Mammary epithelial cell (primary cell): ENCODE results near the gene P3R3URF.

Experiments used
- EZH2 ChIP-seq: IDR thresholded peaks from 2 replicates; pipeline ENCODE4 v1.6.1; 2012; ENCODE audit warnings: low read length, inconsistent platforms, borderline replicate concordance
- TF ChIP-seq, protein P1 (sequence below), 2 donors: IDR thresholded peaks in 1 of 2; conservative IDR thresholded peaks in 1 of 2; 2 replicates each; pipeline ENCODE4 v1.5.1; 2011 to 2012; ENCODE audit warnings: inconsistent platforms in 2 of 2, low read length in 2 of 2, mild to moderate bottlenecking in 2 of 2, control low read depth in 1 of 2, low read depth in 1 of 2; ENCODE audit not compliant: insufficient read depth in 1 of 2; ENCODE audit errors: extremely low read depth in 1 of 2

DNA sequence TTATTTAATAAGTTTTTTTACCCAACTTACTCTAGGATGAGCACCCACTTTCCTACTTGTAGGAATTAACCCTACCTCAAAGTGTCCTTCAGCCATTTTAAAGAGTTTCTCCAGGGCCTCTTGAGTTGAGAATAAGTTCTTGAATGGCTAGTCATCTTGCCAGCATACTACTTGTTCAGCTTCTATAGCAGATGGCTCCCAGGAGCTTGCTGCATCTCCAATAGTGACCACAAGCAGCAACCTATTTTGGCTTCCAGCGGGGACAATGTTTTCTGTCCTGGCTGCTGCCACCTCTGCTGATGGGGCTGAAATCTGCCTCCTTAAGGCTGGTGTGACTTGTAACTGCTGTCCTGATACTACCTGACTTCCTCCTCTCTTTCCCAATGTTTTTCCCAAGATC is 23.1 kb downstream of the P3R3URF start:
- TF ChIP-seq, protein P1, sequence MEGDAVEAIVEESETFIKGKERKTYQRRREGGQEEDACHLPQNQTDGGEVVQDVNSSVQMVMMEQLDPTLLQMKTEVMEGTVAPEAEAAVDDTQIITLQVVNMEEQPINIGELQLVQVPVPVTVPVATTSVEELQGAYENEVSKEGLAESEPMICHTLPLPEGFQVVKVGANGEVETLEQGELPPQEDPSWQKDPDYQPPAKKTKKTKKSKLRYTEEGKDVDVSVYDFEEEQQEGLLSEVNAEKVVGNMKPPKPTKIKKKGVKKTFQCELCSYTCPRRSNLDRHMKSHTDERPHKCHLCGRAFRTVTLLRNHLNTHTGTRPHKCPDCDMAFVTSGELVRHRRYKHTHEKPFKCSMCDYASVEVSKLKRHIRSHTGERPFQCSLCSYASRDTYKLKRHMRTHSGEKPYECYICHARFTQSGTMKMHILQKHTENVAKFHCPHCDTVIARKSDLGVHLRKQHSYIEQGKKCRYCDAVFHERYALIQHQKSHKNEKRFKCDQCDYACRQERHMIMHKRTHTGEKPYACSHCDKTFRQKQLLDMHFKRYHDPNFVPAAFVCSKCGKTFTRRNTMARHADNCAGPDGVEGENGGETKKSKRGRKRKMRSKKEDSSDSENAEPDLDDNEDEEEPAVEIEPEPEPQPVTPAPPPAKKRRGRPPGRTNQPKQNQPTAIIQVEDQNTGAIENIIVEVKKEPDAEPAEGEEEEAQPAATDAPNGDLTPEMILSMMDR (conservative IDR thresholded peaks at IDR 0.05 in 1 of 2, IDR thresholded peaks at IDR 0.05 in 1 of 2; ENCODE audit: extremely low read depth in 1 of 2, insufficient read depth in 1 of 2, low read depth in 1 of 2, low read length in 2 of 2): no peak
- TF ChIP-seq EZH2: no peak
